K562 (cell line): ENCODE measurements around the gene RNF121.

Experiments used
- CBX2 ChIP-seq: fragments of 200-600 bp; sonication (generic); IDR thresholded peaks from one replicate; pipeline ENCODE4 v1.6.1; 2012; ENCODE audit warnings: mild to moderate bottlenecking, low read length, inconsistent platforms; ENCODE audit not compliant: insufficient read depth, poor library complexity, severe bottlenecking
- KAT7 ChIP-seq: sonication (generic); formaldehyde crosslinking; IDR thresholded peaks from 2 replicates; pipeline ENCODE4 v1.8.0; 2022; ENCODE audit warnings: missing genetic modification reagents, mild to moderate bottlenecking, borderline replicate concordance
- MTA2 ChIP-seq: fragments of 450-650 bp; IDR thresholded peaks from 2 replicates; pipeline ENCODE4 v1.6.1; 2016; ENCODE audit warnings: low read depth
- MYC ChIP-seq, 2 experiments: fragments of 250-450 bp in 1 of 2; sonication (Bioruptor Pico) in 1 of 2; IDR thresholded peaks; 2 replicates each; pipeline versions ENCODE4 v1.5.1 to v1.6.1; 2012 to 2021; ENCODE audit warnings: low read depth in 2 of 2, borderline replicate concordance in 1 of 2, improper control_type of control experiment in 1 of 2, low read length in 1 of 2, mild to moderate bottlenecking in 1 of 2, moderate library complexity in 1 of 2
- SIN3A ChIP-seq, 2 experiments: fragments of 150-350 bp in 1 of 2; IDR thresholded peaks; 2 replicates each; pipeline ENCODE4 v1.6.1; 2011 to 2016; ENCODE audit warnings: borderline replicate concordance in 2 of 2, low read depth in 2 of 2, low read length in 2 of 2, mild to moderate bottlenecking in 2 of 2, moderate library complexity in 2 of 2; ENCODE audit not compliant: control insufficient read depth in 1 of 2

DNA sequence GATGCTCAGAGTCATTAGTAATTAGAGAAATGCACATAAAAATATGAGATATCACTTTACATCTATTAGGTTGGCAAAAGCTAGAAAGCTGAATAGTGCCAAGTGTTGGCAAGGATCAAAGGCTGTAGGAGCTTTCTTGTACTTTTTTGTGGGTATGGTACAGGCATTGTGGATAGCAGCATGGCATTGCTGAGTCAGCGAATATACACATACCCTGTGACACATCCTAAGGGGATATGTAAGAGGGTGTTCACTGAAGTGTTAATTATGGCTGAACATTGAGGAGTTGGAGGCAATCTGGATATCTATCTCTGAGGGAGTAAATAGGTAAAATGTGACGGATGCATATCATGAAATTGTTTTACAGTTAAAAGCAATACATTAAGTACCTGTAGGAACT lies 42.8 kb downstream of the RNF121 start:
- TF ChIP-seq CBX2 = no peak
- no peak for TF ChIP-seq SIN3A (IDR thresholded peaks at IDR 0.05; ENCODE audit: borderline replicate concordance in 2 of 2, control insufficient read depth in 1 of 2, low read depth in 2 of 2, low read length in 2 of 2)
- TF ChIP-seq MYC (IDR thresholded peaks at IDR 0.05; ENCODE audit: low read depth, low read length) = no peak
- no peak for TF ChIP-seq MYC (CRISPR knock-in tag; IDR thresholded peaks at IDR 0.05; ENCODE audit: borderline replicate concordance, low read depth)
- TF ChIP-seq MTA2 = no peak
- TF ChIP-seq KAT7 (CRISPR knock-in tag) = no peak
